Uterus (tissue), 2 donors: ENCODE measurements around the gene SSBP3.

Experiments used
- POLR2A ChIP-seq, 2 donors: fragments of 450-650 bp; IDR thresholded peaks; one replicate each; pipeline ENCODE4 v1.6.1; 2016; ENCODE audit warnings: antibody characterized with exemption in 2 of 2, mild to moderate bottlenecking in 1 of 2, moderate library complexity in 1 of 2
- TF ChIP-seq, protein P1 (sequence below), 4 experiments: fragments of 200-600 bp in 2 of 4; fragments of 450-650 bp in 2 of 4; sonication (generic) in 2 of 4; IDR thresholded peaks; one replicate each; pipeline ENCODE4 v1.5.1; 2016 to 2019; ENCODE audit warnings: antibody characterized with exemption in 4 of 4, mild to moderate bottlenecking in 2 of 4, moderate library complexity in 1 of 4

- TF ChIP-seq, protein P1, sequence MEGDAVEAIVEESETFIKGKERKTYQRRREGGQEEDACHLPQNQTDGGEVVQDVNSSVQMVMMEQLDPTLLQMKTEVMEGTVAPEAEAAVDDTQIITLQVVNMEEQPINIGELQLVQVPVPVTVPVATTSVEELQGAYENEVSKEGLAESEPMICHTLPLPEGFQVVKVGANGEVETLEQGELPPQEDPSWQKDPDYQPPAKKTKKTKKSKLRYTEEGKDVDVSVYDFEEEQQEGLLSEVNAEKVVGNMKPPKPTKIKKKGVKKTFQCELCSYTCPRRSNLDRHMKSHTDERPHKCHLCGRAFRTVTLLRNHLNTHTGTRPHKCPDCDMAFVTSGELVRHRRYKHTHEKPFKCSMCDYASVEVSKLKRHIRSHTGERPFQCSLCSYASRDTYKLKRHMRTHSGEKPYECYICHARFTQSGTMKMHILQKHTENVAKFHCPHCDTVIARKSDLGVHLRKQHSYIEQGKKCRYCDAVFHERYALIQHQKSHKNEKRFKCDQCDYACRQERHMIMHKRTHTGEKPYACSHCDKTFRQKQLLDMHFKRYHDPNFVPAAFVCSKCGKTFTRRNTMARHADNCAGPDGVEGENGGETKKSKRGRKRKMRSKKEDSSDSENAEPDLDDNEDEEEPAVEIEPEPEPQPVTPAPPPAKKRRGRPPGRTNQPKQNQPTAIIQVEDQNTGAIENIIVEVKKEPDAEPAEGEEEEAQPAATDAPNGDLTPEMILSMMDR (IDR thresholded peaks at IDR 0.05), result no peak
- TF ChIP-seq POLR2A (IDR thresholded peaks at IDR 0.05), result no peak
Observed at GRCh38 chr1:54285815-54286345, 120.3 kb downstream of the SSBP3 start.
